ACC112 (cell line): Measurements from ENCODE around the gene PFN1.

Experiments
- H2AFZ ChIP-seq: fragments of 200-600 bp; sonication (generic); one replicate; pipeline ENCODE4 v1.6.0; 2017; ENCODE audit warnings: antibody characterized with exemption, low read length; ENCODE audit not compliant: unreplicated experiment
- H3K27ac ChIP-seq: fragments of 200-600 bp; sonication (generic); 2 replicates; pipeline ENCODE4 v1.5.1; 2014; ENCODE audit warnings: low read depth, mild to moderate bottlenecking, antibody characterized with exemption, low read length, moderate library complexity
- H3K27me3 ChIP-seq: fragments of 200-600 bp; sonication (generic); 2 replicates; pipeline ENCODE4 v1.6.1; 2014; ENCODE audit warnings: mild to moderate bottlenecking, antibody characterized with exemption, low read length, moderate library complexity, mixed read lengths; ENCODE audit not compliant: insufficient read depth
- H3K36me3 ChIP-seq: fragments of 200-600 bp; sonication (generic); 2 replicates; pipeline ENCODE4 v1.6.1; 2016; ENCODE audit warnings: mild to moderate bottlenecking, antibody characterized with exemption, low read length, moderate library complexity, mixed read lengths; ENCODE audit not compliant: insufficient read depth
- H3K4me1 ChIP-seq: fragments of 200-600 bp; sonication (generic); one replicate; pipeline ENCODE4 v1.6.1; 2016; ENCODE audit warnings: low read length, mixed read lengths; ENCODE audit not compliant: insufficient read depth, unreplicated experiment, control insufficient read depth
- H3K4me3 ChIP-seq: fragments of 200-600 bp; sonication (generic); 2 replicates; pipeline ENCODE4 v1.5.1; 2014; ENCODE audit warnings: mild to moderate bottlenecking, low read depth, low read length
- H3K79me2 ChIP-seq: fragments of 200-600 bp; sonication (generic); one replicate; pipeline ENCODE4 v1.6.0; 2016; ENCODE audit warnings: low read length; ENCODE audit not compliant: control insufficient read depth, unreplicated experiment, insufficient read depth

The PFN1 gene

DNA sequence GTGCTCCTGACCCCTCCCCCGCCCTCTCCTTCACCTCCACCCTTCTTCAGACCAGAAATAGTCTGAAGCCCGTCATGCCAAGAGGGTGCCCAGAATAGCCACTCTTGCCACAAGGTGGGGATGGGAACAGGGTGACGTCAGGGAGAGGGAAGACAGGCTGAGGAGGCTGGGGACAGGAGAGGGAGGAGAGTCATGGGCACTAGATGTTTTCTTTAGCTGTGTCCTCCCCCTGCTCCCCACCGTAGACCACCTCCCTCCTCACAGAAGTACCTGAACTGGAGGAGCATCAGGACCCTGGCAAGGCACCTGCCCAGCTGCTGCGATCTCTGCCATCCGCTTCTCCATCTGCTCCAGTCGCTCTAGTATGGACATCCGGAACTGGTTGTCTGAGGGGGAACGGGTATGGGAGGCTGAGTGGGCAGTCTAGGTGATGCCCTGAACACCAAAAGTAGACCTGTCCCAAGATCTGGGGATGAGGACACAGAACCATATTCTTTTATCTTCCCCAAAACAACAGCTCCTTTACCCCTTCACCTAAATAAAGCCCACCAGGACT, 25.9 kb upstream of the PFN1 start:
- H2AFZ ChIP-seq = no peak overlapping the region
- no peak overlapping the region for H3K4me3 ChIP-seq
- no peaks in the 10 kb centered on the region for H3K27me3 ChIP-seq
- peaks cover 7% of the 10 kb centered on the region for H3K79me2 ChIP-seq
- peaks cover 19% of the 10 kb centered on the region for H3K4me1 ChIP-seq
- peaks cover 13% of the 10 kb centered on the region; the same call in 1 of the 2 replicates for H3K36me3 ChIP-seq
- H3K27ac ChIP-seq = no peak overlapping the region

DNA sequence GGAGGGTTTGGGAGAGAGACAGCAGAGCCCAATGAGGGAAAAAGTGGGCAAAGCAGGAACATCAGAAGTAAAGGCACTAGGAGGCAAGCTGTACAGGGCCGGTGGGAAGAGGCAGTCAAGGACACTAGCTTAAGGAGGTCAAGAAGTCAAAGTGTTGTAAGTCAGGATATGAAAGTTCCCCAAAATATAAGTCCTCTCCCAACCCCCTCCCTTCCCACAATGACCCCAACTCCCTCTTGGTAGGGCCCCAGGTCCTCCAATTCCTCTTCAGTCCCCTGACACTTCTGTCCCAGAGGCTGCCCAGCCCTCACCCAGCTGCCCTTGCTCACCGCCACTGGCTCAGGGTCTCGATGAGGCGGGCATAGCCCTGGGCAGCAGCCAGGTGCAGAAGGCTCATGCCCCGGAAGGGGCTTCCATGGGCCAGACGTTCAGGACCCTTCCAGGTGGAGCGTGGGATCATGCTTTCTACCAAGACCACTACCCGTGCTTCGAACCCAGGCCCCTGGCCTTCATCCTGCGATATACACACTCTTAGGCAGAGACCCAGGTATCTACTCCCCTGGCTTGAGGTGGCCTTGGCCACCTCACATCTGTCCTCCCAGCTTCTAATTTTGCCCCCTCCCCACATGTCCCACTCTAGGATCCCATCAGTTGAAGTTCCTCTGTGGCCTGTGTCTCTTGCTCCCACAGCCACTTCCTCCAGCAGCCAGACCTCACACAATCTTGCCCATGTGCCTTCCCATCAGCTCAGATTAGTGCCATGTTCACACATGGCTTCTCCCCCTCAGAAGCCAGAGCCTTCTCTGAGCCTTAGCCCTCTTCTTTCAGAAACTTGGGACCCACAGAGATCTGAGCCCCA, 25.2 kb upstream of the PFN1 start:
- Histone ChIP-seq H3K27ac (no peak overlapping the region), H3K4me3 (no peak overlapping the region), H3K27me3 (no peaks in the 10 kb centered on the region), H3K79me2 (peaks cover 11% of the 10 kb centered on the region), H2AFZ (no peak overlapping the region), H3K4me1 (peaks cover 19% of the 10 kb centered on the region), H3K36me3 (peaks cover 13% of the 10 kb centered on the region; the same call in 1 of the 2 replicates)

DNA sequence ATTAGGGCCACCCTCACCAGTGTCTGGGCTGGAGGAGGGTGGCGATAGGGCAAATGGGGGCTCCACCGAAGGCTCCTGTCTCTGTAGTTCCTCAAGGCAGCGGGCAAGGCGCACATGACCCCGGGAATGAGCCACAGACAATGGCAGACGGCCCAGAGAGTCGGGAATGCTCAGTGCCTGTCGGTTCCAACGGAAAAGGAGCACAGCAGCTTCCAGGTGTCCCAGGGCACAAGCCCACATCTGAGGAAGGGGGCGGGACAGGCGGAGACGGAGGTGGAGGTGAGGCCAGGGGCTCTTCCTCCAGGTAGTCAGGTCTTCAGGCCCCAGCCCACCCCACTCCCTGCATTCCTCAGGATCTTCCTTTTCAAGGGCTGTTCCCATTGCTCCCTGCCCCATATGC, 24.4 kb upstream of the PFN1 start:
- Histone ChIP-seq H3K4me3 (no peak overlapping the region), H3K27ac (no peak overlapping the region), H3K79me2 (peaks cover 16% of the 10 kb centered on the region), H2AFZ (no peak overlapping the region), H3K4me1 (peaks cover 19% of the 10 kb centered on the region), H3K36me3 (peaks cover 13% of the 10 kb centered on the region; the same call in 1 of the 2 replicates), H3K27me3 (no peaks in the 10 kb centered on the region)

DNA sequence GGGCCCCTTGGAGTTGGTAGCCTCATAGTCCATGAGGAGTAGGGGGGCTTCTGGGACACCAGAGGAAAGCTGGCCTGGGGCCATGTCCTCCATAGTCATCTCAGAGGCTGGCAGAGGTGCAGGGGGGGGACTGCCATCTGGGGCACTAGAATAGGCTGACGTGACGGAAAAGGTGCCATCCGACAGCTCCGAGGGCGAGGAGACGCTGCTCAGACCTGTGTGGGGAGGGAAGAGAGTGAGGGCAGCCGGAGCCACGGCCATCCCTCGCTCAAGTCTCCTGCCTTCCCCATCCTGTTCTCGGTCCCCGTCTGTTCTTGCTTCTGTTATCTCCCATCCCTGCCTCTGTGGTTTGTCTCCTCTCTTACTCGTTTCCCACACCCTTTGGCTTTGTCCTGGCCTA, 24.0 kb upstream of the PFN1 start:
- Histone ChIP-seq H3K27ac (no peak overlapping the region), H3K4me3 (no peak overlapping the region), H2AFZ (no peak overlapping the region), H3K79me2 (peaks cover 16% of the 10 kb centered on the region), H3K4me1 (peaks cover 19% of the 10 kb centered on the region), H3K36me3 (peaks cover 13% of the 10 kb centered on the region; the same call in 1 of the 2 replicates), H3K27me3 (no peaks in the 10 kb centered on the region)

- Histone ChIP-seq H3K27ac (no peak overlapping the region), H2AFZ (no peak overlapping the region), H3K27me3 (no peaks in the 10 kb centered on the region), H3K36me3 (peaks cover 13% of the 10 kb centered on the region; the same call in 1 of the 2 replicates), H3K4me3 (no peak overlapping the region), H3K79me2 (peaks cover 16% of the 10 kb centered on the region), H3K4me1 (peaks cover 19% of the 10 kb centered on the region)
Observed at GRCh38 chr17:4971826-4972225, 23.5 kb upstream of the PFN1 start.

DNA sequence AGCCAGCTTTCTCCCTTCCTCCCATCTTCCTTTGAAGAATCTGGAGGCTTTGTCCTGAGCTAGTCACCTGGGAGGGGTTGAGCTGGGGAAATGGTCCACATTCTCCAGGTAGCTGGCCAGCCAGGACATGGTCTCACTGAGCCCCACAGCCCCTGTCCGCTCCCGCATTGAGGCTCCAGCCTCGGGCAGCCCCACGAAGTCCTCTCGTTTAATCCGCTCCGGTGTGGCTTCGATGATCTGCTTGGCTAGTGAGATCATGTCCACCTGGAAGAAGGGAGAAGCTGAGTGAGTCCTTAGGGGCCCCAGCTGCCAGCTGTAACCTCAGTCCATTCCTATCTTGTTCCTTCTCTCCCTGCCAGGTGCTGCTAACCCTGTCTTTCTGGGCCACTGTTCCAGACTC, 21.9 kb upstream of the PFN1 start:
- Histone ChIP-seq H3K4me1 (peaks cover 22% of the 10 kb centered on the region), H3K27me3 (no peaks in the 10 kb centered on the region), H3K4me3 (peak overlapping the region; percentile 89; the same call in 1 of the 2 replicates), H2AFZ (no peak overlapping the region), H3K79me2 (peaks cover 28% of the 10 kb centered on the region), H3K36me3 (peaks cover 15% of the 10 kb centered on the region), H3K27ac (peak overlapping the region; percentile 97)

GRCh38 chr17:4969551-4970173, 21.3 kb upstream of the PFN1 start:
- Histone ChIP-seq H3K36me3 (peaks cover 17% of the 10 kb centered on the region), H3K79me2 (peaks cover 31% of the 10 kb centered on the region), H3K27me3 (no peaks in the 10 kb centered on the region), H2AFZ (no peak overlapping the region), H3K27ac (peak overlapping the region; percentile 97), H3K4me3 (peak overlapping the region; percentile 89), H3K4me1 (peaks cover 22% of the 10 kb centered on the region)

- no peak overlapping the region for H2AFZ ChIP-seq
- peaks cover 17% of the 10 kb centered on the region for H3K36me3 ChIP-seq
- no peaks in the 10 kb centered on the region for H3K27me3 ChIP-seq
- peaks cover 22% of the 10 kb centered on the region for H3K4me1 ChIP-seq
- H3K27ac ChIP-seq = peak overlapping the region; percentile 97
- peaks cover 31% of the 10 kb centered on the region for H3K79me2 ChIP-seq
- peak overlapping the region; percentile 89 for H3K4me3 ChIP-seq
Observed at GRCh38 chr17:4969047-4969550, 20.8 kb upstream of the PFN1 start.

DNA sequence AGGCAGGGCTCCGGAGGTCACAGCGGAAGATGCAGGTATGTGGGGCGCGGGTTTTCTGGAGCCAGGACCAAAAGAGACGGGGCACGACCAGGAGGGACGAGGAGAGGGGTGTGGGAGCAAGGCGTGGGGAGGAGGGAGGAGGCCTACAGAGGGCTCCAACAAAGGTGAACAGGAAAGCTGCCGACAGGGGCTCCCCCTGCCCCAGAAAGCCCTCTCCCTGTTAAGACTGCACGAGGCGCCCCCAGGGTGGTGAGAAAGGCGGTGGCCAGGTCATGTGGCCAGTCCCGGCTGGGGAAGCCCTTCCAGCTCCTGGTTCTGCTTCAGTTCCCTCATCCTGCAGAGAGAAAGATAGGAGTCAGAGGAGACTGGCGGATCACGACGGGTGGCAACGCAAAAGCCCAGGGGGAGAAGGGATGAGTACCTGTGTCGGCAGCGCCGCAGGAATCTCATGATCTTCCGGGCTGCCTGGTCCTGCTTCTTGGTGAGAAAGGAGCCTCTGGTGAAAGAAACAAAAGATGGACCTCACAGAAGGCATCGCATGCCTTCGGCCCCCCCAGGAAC, 20.2 kb upstream of the PFN1 start:
- Histone ChIP-seq H2AFZ (no peak overlapping the region), H3K79me2 (peaks cover 31% of the 10 kb centered on the region), H3K4me3 (peak overlapping the region; percentile 89), H3K36me3 (peaks cover 17% of the 10 kb centered on the region), H3K27ac (peak overlapping the region; percentile 97), H3K27me3 (no peaks in the 10 kb centered on the region), H3K4me1 (peaks cover 22% of the 10 kb centered on the region)
